ENCODE data around the gene NIPAL3.
"Not testable (repeated sequence)": the region's sequence is repeated elsewhere in the genome, so short reads cannot be mapped to it uniquely, and the experiment has no call there.

Gene NIPAL3

DNA sequence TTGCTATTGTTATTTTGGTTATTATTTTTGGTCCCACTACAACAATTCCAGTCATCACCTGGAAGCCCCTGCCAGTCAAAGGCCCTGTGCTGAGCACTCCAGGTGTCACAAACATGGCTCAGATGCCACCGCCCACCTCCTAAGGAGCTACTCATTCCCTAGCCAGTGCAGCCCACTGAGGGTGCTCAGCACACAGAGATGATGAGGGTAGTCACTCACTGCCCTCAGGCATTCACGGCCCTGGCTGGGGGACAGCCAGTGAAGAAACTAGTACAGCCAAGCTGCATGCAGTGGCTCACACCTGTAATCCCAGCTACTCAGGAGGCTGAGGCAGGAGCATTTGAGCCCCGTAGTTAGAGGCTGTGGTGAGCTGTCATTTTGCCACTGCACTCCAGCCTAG is 42.3 kb downstream of the NIPAL3 start:
- DNase-seq (ENCODE audit: low read depth): no peak

DNA sequence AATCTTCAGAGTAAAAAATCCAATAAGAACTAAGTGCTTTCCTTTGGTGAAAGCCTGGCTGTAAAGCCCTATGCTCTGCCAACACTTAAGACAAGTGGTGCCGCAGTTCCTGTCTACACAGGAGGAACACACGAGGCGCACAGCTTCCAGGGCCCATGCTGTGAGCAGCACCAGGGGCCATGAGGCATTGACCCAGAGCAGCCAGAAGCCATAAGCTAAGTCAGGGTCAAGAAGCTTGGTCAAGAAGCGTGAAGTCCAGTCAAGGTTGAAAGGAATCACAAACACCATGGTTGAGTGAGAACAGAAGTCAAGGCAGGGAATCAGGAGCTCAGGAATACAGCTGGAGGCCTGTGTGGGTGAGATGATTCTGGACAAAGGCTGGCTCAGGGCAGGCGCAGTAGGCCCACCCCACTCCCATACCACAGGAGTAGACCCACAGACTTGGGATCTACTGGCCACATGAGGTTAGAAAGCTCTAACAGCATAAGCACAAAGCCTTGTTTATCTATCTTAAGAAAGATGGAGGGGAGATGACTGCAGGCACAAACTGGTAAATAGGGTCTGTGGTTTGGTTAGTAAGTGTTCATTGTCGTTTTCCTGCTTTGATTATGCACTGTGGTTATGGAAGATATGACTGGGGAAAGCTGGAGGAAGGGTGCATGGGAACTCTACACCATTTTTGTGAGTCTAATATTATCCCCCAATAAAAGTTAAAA is 44.1 kb downstream of the NIPAL3 start:
- no peak for DNase-seq (ENCODE audit: low read depth)

DNA sequence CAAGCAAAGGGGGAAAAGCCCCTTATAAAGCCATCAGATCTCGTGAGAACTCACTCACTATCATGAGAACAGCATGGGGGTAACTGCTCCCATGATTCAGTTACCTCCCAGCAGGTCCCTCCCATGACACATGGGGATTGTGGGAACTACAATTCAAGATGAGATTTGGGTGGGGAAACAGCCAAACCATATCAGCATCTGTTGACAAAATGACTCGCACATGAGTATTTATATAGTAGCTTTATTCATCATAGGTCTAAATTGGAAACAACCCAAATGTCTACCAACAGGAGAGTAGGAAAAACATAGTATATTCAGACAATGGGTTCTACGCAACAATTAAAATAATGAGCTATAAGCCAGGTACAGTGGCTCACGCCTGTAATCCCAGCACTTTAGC is 46.5 kb downstream of the NIPAL3 start:
- not testable (repeated sequence) for DNase-seq (ENCODE audit: low read depth)

DNA sequence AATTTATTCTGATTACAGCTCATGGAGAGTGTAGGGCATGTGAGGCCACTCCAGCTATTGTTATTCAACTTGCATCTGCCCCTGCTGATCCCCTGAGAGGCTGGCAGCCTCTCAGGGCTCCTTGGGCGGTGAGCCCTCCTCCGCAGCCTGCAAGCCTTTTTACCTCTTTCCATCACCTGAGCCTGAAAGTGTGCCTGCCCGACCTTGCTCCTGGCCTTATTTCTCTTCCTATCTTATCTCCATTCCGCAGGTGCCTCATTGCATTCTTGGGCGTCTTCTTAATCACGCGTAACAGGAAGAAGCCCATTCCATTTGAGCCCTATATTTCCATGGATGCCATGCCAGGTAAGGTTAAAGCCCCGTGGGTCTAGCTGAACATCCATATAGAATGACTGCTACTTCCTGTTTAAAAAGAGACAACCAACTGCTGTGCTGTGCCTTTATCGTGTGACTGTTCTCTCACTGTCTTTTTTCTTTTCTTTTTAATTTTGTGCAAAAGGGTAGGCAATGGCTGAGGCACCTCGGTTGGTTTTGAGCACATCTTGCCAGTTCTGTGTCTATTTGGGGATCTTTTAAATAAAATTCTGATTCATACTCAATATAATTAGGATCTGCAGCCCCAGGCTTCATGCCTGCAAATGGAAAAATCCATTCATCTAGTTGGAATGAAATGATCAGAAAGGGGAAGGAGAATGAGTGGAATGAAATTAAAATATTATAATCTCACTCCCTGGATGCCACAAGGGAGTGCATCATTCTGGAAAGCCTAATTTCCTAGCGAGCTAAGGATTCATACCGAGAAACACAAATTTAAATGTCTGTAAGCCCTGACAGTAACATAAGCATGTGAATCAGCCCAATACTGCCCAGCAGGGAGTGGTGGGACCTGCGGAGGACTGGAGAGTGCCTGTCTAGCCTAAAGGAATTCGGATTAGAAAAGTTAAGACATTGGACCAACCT is 48.5 kb downstream of the NIPAL3 start:
- no peak for DNase-seq (ENCODE audit: low read depth)

DNA sequence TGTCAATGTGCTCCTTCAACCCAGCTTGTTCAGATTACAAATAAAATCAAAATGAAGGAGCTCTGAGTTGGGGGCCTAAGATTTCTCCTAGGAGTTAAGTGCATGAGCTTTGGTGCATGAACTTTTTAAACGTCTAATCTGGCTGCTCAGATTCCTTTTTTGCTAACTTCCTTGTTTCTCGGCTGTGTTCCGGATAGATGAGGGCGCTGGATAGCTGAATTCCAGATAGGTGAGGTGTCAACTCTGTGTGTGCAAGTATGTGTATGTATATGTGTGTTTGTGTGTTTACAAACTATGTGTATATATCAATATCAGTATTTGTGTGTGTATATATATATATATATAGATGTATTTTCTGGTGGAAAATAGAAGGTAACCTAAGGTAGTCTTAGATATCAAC is 49.5 kb downstream of the NIPAL3 start:
- DNase-seq (ENCODE audit: low read depth): no peak

DNA sequence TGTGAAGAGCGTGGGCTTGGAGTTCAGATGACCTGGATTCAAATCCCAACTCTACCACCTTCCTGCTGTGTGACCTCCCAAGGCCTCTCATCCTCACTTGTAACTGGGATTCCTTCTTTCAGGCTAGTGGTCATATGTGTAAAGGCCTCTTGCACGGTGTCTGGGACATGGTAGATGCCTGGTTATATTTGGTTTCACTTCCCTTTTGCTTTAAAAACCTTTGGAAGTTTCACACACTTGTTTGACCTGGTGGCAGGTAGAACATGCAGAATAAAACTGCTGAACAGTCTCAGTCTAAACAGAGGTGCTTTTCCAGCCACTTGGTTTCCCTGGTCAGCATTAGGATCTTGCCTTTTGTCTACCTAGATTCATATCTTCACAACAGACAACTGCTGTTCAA is 50.0 kb downstream of the NIPAL3 start:
- no peak for DNase-seq (ENCODE audit: low read depth)

DNA sequence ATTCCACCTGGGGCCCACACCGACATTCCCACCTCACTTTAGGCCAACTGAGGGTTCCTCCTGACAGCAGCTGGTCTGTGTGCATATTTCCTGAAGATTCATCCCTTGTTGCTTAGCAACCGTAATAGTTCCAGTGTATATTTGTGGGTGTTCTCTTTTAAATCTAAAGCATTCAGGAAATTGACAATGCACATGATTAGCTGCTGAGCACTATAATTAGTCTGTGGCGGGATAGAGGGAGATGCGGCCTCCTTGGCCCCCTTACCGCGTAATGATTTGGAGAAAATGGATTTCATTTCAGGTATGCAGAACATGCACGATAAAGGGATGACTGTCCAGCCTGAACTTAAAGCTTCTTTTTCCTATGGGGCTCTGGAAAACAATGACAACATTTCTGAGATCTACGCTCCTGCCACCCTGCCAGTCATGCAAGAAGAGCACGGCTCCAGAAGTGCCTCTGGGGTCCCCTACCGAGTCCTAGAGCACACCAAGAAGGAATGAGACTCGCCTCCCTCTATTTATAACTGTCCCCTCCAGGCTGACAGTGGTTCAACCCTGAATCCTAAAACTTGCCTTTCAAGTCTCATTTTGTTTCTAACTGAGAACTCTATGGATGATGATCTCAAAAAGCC is 53.2 kb downstream of the NIPAL3 start:
- DNase-seq (ENCODE audit: low read depth): no peak

DNA sequence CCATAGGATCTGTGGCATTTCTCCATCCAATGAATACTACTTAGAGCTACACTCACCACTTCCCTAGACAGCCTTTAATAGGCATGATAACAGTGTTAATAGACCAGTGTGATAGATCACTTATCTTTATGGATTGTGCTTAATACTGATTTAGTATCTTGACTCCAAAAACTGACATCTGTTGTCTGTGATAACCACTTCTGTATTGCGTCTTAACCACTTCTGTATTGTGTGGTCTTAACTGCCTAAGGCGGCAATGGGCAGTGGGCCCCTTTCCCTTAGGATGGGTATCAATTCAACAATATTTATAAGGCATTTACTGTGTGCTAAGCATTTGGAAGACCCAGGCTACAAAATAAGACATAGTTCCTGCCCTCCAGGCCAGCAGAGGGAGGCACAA is 55.0 kb downstream of the NIPAL3 start:
- DNase-seq (ENCODE audit: low read depth): no peak

DNA sequence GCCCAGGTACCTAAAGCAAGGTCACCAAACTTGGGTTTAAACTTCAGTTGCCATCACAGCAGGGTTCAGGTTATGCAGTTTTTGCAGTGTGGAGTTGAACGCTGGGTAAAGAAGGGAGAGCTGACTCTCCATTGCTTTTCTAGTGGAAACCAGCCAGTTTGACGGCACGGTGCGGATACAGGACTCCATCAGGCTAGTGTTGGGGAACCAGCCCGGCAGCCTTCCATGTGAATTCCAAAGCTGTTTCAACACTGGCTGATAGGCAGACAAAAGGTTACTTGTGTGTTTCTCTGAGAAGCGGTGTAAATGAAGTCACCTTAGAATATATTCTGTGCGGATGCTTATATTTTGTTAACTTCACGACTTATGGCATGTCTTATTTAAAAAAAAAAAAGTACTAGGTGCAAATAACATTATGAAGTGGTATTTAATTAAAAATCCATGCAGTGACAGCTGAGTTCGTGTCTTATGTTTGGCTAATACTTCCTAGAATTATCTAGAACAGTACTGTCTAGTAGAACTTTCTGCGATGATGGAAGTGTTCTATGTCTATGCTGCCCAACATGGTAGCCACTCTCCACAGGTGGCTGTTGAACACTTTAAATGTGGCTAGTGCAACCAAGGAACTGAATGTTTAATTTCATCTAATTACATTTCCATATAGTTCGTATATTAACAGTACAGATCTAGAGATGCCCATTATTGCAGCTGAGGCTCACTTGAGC is 57.1 kb downstream of the NIPAL3 start:
- DNase-seq (ENCODE audit: low read depth): no peak

DNA sequence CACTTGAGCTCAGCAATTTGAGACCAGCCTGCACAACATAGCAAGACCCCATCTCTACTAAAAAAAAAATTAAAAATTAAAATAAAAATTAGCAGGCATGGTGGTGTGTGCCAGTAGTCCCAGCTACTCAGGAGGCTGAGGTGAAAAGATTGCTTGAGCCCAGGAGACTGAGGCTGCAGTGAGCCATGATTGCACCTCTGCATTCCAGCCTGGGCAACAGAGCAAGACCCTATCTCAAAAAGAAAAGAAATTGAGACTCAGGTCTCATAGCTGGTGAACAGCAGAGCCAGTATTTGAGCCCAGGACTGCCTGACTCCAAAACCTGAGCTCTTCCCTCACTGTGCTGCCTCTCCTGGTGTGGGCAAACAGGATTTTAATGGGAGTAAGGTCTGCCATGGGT is 58.6 kb downstream of the NIPAL3 start:
- no peak for DNase-seq (ENCODE audit: low read depth)

DNA sequence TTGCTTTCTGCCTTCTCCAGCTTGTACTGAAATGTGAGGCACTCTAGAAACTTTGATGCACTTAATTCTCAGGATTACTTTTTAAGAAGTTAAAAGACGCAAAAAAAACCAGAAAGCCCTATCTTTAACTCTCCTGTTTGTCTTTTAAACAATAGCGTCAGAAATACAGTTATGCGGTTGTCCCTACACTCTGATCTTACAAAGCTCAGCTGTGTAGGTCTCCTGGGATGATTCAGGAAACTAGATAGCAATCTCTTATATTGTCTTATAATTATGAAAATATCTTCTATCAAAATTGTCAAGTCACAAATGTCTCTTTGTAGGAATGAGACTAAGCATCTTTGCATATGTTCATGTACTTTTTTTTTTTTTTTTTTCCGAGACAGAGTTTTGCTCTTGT is 60.1 kb downstream of the NIPAL3 start:
- no peak for DNase-seq (ENCODE audit: low read depth)

DNA sequence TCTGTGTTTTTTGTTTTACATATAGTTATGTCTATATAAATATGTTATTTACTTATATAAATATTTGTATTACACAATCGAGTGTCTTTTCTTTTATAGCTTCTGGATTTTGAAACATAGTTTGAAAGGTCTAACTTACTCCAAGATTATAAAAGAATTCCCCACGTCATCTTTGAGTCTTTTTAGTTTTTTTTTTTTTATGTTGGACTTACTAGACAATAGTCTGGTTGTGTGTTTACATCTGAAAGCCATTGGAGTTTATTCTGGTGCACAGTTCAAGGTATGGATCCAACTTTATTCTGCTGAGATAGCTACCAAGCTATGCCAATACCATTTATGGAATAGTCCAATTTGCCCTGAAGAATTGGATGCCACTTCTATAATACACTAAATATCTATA is 61.0 kb downstream of the NIPAL3 start:
- no peak for DNase-seq (ENCODE audit: low read depth)

DNA sequence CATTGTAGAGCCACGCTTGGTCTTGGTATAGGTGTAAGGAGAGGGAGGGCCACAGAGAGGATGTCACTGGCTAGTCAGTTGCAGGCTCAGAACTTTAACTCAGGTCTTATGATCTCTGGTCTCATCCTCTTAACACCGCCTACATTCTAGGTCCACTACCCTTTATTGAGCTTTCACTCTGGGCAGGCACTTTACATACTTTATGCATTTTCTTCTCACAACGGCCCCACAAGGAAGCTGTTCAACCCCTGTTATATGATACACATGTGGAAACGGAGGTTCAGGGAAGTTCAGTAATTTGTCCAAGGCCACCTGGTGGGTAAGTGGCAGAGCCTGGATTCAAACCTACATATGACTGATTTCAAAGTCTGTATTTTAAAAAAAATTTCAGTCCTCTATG is 61.7 kb downstream of the NIPAL3 start:
- no peak for DNase-seq (ENCODE audit: low read depth)

DNA sequence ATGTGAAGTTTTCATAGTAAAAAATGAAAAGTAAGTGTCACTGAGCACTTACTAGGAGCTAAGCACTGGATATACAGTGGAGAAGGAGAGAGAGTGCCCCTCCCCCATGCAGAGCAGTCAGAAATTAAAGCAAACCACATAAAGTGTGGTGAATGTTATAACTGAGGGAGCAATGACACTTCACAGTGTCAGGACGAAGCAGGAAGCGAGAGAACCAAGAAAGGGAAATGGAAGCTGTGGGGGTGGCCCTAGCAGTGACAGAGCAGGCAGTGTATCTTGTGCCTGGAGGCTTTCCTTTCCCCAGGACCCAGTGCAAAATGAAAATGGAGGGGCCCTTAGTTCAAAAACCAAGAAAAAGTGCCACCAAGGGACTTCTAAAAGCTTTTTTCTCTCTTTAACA is 65.5 kb downstream of the NIPAL3 start:
- no peak for DNase-seq (ENCODE audit: low read depth)

DNA sequence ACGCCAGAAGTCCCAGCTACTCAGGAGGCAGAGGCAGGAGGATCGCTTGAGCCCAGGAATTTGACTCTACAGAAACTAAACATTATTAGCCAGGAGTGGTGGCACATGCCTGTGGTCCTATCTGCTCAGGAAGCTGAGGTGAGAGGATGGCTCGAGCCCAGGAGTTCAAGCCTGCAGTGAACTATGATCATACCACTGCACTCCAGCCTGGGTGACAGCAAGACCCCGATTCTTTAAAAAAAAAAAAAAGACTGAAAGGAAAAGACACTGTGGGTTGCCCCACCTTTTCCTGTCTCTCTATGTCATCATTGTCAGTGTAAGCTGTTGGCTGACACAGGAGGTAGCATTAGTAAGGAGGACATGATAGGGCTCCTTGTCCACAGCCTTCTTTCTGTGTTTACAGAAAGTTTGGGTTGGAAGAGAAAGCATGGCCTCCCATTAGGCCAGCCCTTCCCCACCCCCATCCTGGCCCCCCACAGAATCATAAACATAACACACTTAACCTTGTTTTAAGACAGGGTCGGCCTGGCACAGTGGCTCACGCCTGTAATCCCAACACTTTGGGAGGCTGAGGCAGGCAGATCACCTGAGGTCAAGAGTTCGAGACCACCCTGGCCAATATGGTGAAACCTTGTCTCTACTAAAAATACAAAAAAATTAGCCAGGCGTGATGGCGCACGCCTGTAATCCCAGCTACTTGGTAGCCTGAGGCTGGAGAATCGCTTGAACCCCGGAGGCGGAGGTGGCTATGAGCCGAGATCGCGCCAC is 66.4 kb downstream of the NIPAL3 start:
- no peak for DNase-seq (ENCODE audit: low read depth)

DNA sequence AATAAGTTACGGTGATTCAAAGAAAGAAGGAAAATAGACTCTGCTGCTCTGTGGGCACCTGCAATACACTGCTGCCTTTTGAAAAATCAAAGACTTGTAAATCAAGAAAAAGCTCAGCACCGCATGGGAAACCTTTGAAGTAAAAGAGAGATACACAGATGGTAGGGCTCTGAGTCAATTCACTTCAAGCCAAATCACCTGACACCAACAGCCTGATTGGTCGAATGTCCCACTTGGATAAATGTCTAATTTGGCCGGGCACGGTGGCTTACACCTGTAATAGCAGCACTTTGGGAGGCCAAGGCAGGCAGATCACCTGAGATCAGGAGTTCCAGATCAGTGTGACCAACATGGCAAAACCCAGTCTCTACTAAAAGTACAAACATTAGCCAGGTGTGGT is 67.8 kb downstream of the NIPAL3 start:
- no peak for DNase-seq (ENCODE audit: low read depth)

DNA sequence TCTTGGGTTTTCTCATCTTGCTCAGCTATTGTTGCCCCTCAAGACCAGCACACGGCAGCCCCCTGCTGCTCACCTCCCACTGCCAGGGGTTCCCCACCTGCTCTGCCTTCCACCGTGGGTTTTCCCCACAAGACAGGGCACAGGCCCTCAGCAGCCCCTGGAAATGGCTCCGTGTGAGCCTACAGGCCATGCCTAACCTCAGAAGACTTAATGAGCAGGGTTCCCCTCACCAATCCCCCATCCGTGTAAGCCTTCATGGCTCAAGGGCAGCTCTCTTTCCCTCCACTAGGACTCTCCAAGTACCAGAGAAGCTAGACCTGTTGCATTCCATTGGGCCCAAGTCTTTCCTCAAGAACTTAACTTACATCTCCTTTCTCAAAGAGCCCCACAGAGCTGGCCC is 68.6 kb downstream of the NIPAL3 start:
- no peak for DNase-seq (ENCODE audit: low read depth)

DNA sequence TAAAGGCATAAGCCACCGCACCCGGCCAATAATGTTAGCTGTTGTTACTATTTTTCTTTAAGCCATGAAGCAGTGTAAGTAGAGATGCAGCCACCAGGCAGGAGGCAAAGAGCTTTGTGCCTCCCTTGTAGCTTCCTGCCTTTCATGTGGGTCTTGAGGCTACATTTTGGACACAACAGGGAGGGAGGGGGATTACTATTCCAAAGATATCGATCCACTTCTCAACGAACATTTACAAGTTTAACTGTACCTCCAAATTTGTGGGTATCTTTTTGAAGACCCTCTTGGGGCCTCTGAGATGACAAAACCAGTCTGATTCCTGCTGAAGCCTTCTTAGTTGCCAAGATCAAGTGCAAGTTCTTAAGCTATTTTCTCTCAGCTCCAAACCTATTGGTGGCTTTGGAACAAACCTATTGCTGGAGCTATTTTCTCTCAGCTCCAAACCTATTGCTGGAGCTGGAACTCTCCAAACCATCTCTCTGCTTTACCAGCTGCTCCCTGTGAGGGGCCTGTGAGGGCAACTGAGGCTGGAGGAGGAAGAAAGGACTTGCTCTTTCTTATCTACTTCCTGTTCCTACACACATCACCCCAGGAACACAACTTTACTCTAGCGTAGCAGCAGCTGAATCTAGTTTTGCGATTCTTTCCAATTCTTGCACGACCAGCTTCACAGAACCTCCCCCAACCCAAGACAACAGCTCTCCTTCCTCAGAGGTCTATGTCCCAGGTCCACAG is 70.9 kb downstream of the NIPAL3 start:
- DNase-seq (ENCODE audit: low read depth): no peak

DNA sequence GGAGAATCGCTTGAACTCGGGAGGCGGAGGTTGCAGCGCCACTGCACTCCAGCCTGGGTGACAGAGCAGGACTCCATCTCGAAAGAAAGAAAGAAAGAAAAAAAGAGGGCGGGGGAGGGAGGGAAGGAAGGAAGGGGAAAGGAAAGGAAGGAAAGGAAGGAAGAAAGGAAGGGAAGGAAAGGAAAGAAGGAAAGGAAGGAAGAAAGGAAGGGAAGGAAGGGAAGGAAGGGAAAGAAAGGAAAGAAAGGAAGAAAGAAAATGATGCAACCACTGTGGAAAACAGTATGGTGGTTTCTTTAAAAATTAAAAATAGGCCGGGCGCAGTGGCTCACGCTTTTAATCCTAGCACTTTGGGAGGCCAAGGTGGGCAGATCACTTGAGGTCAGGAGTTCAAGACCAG is 71.9 kb downstream of the NIPAL3 start:
- no peak for DNase-seq (ENCODE audit: low read depth)

DNA sequence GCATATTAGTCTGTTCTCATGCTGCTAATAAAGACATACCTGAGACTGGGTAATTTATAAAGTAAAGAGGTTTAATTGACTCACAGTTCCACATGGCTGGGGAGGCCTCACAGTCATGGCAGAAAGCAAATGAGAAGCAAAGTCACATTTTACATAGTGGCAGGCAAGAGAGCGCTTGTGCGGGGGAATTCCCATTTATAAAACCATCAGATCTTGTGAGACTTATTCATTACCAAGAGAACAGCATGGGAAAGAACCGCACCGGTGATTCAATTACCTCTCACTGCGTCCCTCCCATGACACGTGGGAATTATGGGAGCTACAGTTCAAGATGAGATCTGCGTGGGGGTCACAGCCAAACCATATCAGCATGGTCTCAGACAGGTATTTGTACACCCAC is 72.6 kb downstream of the NIPAL3 start:
- DNase-seq (ENCODE audit: low read depth): not testable (repeated sequence)

DNA sequence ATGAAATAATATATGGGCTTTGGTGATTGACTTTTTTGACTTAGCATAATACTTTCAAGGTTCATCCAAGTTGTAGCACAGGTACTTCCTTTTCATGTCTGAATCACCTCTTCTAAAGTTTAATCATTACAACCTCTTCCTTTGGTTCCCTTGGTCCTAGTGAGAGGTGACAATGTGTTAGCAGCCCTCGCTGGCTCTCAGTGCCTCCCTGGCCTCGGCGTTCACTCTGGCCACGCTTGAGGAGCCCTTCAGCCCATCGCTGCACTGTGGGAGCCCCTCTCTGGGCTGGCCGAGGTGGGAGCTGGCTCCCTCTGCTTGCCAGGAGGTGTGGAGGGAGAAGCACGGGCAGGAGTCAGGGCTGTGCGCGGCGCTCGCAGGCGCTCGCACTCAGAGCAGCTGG is 74.1 kb downstream of the NIPAL3 start:
- no peak for DNase-seq (ENCODE audit: low read depth)
